Measurements from ENCODE around the gene FOXO6. TPM values are rescaled to one million over a fixed set of nuclear protein-coding genes. Genes with fewer than 3 reads are reported as not detected.

Gene FOXO6
- total and polyA plus RNA-seq, 10 of the 15 experiments (the other 5 are each of a cell fraction or from before 2014, with no cell fraction given) = 0.37 TPM; not detected in 9

DNA sequence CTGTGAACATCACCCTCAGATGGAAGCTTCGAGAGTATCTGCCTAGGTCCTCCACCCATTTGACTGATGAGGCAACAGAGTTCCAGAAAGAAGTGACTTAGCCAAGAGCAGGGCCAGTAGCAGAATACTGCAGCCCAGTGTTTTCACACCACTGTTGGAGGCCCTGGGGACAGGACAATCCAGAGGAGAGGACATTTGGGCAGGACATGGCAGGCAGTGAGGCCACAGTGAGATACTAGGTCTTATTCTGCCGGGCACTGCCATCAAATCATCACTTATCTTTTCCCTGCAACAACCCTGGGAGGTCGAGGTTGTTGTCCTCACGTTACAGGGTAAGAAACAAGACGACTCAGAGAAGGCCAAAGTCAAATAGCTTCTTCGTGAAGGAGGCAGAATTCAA, 5.5 kb upstream of the FOXO6 start:
- ATAC-seq (no peak), FAIRE-seq (peak; percentile 13), DNase-seq (ENCODE audit: low read depth, low spot score) (no peak)
- no peaks in the 10 kb centered on the region for H4K20me1 ChIP-seq (ENCODE audit: control insufficient read depth, insufficient read depth)
- peaks cover 10% of the 10 kb centered on the region; the same call in 1 of the 2 replicates for H3K4me1 ChIP-seq (ENCODE audit: control insufficient read depth, insufficient read depth, low read length)
- H3K27me3 ChIP-seq (replicated peaks in 1 of 2; ENCODE audit: control insufficient read depth in 2 of 2, insufficient read depth in 2 of 2, low read length in 1 of 2) = no peaks in the 10 kb centered on the region
- no peaks in the 10 kb centered on the region for H3K36me3 ChIP-seq (ENCODE audit: control insufficient read depth in 2 of 2, insufficient read depth in 2 of 2, low read length in 1 of 2)
- H2AFZ ChIP-seq (ENCODE audit: control insufficient read depth, low read depth, low read length) = no peak overlapping the region
- BruUV-seq (replicated peaks) = no TSS peak
- POLR2A ChIA-PET = interaction anchor here (0.8 kb wide), 1 partner anchor 8 kb away, joined by 3 read pairs; no protein-coding TSS in a partner anchor
- H3K4me2 ChIP-seq (ENCODE audit: control insufficient read depth, insufficient read depth) = no peak overlapping the region
- intact Hi-C loops (cut with micrococcal nuclease; ENCODE audit: unreplicated experiment) (no loop called here), in situ Hi-C loops (cut with MboI) (no loop called here)
- H3K4me3 ChIP-seq = no peak overlapping the region
- H3K79me2 ChIP-seq (ENCODE audit: control insufficient read depth, insufficient read depth, low read length) = no peaks in the 10 kb centered on the region
- no peak overlapping the region for H3K9ac ChIP-seq (ENCODE audit: control insufficient read depth, insufficient read depth, low read length)
- no peak overlapping the region for H3K27ac ChIP-seq (ENCODE audit: control insufficient read depth, insufficient read depth)
- CTCF ChIA-PET = interaction anchor here (1.0 to 2.0 kb wide), 4 partner anchors 11 to 33 kb away, joined by 3 to 7 read pairs (median 4); no protein-coding TSS in a partner anchor
- WGBS (ENCODE audit: insufficient coverage, insufficient replicate concordance, low lambda C conversion rate, missing lambda C conversion rate) = 41% methylated on average over 6 of the region's 6 CpGs
- no peaks in the 10 kb centered on the region; the same call in 2 of the 3 replicates for H3K9me3 ChIP-seq (replicated peaks; ENCODE audit: control insufficient read depth, insufficient read depth, low read length)
- RAD21 ChIA-PET (ENCODE audit: unreplicated experiment) = interaction anchor here (0.7 to 2.0 kb wide), 3 partner anchors 10 to 46 kb away, joined by 3 to 6 read pairs (median 4); no protein-coding TSS in a partner anchor
- SMC1A ChIA-PET (ENCODE audit: uncharacterized antibody, unreplicated experiment) = interaction anchor here (1.8 kb wide), 1 partner anchor 9 kb away, joined by 7 read pairs; no protein-coding TSS in a partner anchor
- no peak for TF ChIP-seq CUX1 (IDR thresholded peaks at IDR 0.05; ENCODE audit: insufficient replicate concordance, low read depth, low read length)
- TF ChIP-seq LARP7 (IDR thresholded peaks at IDR 0.05) = no peak
- TF ChIP-seq ZNF274 (IDR thresholded peaks at IDR 0.05; ENCODE audit: insufficient read depth, insufficient read length) = no peak
- no peak for TF ChIP-seq NR2F1 (conservative IDR thresholded peaks at IDR 0.05)
- no peak for TF ChIP-seq NFYA (IDR thresholded peaks at IDR 0.05; ENCODE audit: borderline replicate concordance, low read depth, low read length)
- TF ChIP-seq, protein P1, sequence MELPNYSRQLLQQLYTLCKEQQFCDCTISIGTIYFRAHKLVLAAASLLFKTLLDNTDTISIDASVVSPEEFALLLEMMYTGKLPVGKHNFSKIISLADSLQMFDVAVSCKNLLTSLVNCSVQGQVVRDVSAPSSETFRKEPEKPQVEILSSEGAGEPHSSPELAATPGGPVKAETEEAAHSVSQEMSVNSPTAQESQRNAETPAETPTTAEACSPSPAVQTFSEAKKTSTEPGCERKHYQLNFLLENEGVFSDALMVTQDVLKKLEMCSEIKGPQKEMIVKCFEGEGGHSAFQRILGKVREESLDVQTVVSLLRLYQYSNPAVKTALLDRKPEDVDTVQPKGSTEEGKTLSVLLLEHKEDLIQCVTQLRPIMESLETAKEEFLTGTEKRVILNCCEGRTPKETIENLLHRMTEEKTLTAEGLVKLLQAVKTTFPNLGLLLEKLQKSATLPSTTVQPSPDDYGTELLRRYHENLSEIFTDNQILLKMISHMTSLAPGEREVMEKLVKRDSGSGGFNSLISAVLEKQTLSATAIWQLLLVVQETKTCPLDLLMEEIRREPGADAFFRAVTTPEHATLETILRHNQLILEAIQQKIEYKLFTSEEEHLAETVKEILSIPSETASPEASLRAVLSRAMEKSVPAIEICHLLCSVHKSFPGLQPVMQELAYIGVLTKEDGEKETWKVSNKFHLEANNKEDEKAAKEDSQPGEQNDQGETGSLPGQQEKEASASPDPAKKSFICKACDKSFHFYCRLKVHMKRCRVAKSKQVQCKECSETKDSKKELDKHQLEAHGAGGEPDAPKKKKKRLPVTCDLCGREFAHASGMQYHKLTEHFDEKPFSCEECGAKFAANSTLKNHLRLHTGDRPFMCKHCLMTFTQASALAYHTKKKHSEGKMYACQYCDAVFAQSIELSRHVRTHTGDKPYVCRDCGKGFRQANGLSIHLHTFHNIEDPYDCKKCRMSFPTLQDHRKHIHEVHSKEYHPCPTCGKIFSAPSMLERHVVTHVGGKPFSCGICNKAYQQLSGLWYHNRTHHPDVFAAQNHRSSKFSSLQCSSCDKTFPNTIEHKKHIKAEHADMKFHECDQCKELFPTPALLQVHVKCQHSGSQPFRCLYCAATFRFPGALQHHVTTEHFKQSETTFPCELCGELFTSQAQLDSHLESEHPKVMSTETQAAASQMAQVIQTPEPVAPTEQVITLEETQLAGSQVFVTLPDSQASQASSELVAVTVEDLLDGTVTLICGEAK (IDR thresholded peaks at IDR 0.05; ENCODE audit: borderline replicate concordance) = no peak
- TF ChIP-seq SMC3 (IDR thresholded peaks at IDR 0.05; ENCODE audit: borderline replicate concordance, low read length) = no peak
- TF ChIP-seq STAT1 (conservative IDR thresholded peaks at IDR 0.05) = no peak
- TF ChIP-seq, protein P2, sequence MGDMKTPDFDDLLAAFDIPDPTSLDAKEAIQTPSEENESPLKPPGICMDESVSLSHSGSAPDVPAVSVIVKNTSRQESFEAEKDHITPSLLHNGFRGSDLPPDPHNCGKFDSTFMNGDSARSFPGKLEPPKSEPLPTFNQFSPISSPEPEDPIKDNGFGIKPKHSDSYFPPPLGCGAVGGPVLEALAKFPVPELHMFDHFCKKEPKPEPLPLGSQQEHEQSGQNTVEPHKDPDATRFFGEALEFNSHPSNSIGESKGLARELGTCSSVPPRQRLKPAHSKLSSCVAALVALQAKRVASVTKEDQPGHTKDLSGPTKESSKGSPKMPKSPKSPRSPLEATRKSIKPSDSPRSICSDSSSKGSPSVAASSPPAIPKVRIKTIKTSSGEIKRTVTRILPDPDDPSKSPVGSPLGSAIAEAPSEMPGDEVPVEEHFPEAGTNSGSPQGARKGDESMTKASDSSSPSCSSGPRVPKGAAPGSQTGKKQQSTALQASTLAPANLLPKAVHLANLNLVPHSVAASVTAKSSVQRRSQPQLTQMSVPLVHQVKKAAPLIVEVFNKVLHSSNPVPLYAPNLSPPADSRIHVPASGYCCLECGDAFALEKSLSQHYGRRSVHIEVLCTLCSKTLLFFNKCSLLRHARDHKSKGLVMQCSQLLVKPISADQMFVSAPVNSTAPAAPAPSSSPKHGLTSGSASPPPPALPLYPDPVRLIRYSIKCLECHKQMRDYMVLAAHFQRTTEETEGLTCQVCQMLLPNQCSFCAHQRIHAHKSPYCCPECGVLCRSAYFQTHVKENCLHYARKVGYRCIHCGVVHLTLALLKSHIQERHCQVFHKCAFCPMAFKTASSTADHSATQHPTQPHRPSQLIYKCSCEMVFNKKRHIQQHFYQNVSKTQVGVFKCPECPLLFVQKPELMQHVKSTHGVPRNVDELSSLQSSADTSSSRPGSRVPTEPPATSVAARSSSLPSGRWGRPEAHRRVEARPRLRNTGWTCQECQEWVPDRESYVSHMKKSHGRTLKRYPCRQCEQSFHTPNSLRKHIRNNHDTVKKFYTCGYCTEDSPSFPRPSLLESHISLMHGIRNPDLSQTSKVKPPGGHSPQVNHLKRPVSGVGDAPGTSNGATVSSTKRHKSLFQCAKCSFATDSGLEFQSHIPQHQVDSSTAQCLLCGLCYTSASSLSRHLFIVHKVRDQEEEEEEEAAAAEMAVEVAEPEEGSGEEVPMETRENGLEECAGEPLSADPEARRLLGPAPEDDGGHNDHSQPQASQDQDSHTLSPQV (IDR thresholded peaks at IDR 0.05) = no peak
- no peak for TF ChIP-seq SIX5 (IDR thresholded peaks at IDR 0.05; ENCODE audit: low read depth, low read length, severe bottlenecking)
